Inflammatory macrophage (primary cell): Measurements from ENCODE around the gene NLRX1.
A peak's percentile ranks its signal among the peaks of the same experiment; 100 is the strongest.
"Not testable (repeated sequence)": the region's sequence is repeated elsewhere in the genome, so short reads cannot be mapped to it uniquely, and the experiment has no call there.

Experiments
- DNase-seq, 2 donors: peaks; one replicate each; pipeline ENCODE4 v3.0.0-alpha.2; 2020 to 2022

Gene NLRX1

GRCh38 chr11:119187123-119187892 lies 18.8 kb downstream of the NLRX1 start:
- DNase-seq = no peak

DNA sequence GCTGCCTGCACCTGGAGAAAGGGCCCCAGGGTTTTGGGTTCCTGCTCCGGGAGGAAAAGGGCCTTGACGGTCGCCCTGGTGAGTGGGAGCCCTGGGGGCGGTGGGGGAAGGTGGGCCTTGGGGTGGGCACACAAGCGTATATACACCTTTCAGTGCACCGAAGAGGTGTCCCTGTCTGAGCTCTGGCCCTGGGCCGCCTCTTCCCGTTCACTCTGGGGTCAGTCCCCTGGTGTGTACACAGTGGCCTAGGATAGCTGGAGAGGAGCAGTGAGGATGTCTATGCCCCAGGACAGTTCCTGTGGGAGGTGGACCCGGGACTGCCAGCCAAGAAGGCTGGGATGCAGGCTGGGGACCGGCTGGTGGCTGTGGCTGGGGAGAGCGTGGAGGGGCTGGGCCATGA lies 19.5 kb downstream of the NLRX1 start:
- no peak for DNase-seq

DNA sequence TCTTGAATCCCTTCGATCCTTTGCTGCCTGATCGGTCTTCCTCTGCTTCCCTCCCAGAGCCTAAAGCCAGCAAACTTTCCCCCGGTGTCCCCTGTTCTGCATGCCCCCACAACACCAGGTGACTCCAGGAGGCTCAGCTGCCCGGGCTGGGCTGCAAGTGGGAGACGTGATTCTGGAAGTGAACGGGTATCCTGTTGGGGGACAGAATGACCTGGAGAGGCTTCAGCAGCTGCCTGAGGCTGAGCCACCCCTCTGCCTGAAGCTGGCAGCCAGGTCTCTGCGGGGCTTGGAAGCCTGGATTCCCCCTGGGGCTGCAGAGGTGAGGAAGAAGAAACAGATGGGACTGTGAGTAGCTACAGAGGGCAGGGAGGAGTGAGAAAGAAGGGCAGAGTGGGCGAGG lies 20.4 kb downstream of the NLRX1 start:
- no peak for DNase-seq

DNA sequence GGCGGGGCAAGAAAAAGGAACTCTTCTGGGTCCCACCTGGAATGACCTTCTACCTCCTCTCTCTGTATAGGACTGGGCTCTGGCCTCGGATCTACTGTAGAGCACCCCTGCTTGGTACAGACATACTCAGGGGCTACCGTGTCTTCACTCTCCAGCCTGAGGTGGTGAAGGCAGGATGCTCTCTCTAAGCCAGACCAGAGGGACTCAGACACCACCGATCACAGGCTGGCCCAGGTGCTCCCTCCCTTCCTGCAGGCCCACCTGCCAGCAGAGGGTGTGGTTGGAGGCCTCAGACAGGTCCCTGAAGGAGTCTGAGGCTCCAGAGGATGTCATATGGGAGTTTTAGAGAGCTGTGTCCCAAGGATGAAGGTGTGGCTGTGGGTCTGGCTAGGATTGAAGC lies 20.9 kb downstream of the NLRX1 start:
- no peak for DNase-seq

DNA sequence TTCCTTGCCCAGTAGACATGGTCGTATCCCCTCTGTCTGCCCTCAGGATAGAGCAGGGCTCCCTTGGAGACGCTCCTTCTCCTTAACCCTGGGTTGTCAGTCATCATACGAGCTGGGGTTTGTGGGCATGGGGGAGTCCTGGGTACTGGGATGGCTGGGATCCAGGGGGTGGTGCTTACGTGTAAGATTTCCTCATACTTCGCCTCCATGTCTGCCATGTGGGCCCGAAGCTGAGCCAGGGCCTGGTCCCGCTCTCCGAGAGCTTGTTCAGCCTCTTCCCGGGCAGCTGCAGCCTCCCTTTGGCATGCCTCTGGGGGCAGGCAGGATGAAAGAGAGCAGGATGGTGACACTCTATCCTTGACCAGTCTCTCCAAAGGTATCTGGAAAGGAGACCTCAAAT lies 22.0 kb downstream of the NLRX1 start:
- DNase-seq = no peak

DNA sequence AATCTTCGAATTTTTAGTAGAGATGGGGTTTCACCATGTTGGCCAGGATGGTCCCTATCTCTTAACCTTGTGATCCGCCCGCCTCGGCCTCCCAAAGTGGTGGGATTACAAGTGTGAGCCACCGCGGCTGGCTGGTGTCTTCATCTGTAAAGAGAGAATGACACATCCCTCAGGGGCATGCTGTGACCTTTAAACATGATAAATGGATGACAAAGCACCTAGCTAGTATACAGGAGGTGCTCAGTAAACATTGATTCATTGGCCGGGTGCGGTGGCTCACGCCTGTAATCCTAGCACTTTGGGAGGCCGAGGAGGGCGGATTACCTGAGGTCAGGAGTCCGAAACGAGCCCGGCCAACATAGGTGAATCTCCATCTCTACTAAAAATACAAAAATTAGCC lies 22.7 kb downstream of the NLRX1 start:
- DNase-seq = not testable (repeated sequence)

- DNase-seq = peak; percentile 70 to 90
Observed at GRCh38 chr11:119192111-119192510, 23.6 kb downstream of the NLRX1 start.

GRCh38 chr11:119193001-119193400 lies 24.5 kb downstream of the NLRX1 start:
- DNase-seq = no peak

DNA sequence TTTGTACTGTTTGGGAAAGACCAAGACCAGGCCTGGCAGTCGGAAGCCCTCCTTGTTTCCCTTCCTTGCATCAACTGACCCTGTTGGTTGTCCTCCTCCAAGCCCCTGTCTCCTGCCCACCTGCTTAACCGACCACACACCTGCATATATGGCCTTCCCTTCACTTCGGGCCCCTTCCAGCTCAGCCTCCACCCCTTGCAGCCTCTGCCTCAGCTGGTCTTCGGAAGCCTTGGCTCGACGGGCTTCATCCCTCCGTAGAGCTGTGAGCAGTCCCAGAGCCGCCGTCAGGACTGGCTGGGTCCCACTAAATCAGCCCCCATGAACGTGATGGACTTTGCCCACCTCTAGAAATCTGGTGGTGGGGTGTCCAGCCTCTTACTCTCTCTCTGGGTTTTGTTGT lies 25.1 kb downstream of the NLRX1 start:
- DNase-seq = no peak

DNA sequence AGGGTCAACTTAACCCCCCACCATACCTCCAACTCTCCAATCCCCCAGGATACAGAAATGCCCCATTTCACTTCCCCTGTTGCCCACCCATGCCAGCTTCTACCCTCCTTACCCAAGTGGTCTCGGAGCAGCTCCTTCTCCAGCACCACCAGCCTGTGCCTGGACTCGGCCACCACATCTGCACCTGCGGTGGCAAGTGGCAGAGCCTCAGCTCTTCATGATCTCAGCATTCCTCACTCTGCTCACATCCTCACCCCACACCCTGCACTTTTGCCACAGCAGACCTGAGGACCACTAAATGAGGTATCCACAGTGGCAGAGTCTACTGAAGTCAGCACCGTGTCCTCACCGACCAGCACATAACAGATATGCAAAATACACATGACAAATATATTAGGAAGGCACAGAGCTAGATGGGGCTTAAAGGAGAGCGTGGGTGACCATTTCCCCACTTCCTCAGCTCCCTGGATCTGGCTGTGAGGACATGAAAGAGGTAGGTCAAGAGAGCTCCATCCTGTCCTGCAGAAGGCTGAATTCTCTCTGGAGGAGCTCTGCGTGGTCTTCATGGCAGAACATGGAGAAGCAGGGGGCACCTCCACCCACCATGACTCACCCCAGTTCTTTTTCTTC lies 26.4 kb downstream of the NLRX1 start:
- peak; percentile 58 to 71 for DNase-seq

DNA sequence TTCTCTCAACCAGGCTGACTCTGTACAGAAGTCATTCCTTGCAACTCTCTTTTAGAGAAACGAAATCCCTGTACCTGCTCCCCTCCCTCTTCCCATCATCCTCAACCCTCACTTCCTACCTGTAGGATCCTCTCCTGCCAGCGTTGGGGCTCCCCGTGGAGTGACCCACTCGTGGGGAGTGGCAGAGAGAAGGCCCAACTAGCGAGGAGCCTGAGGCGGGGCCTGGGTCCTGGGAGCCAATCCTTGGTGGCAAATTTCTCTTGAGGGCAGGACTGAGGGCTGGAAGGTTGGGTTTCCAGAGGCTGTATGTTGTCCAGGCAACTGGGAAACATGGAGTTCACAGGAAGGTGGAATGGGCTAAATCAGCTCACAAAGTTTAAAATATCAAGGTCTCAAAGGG lies 27.2 kb downstream of the NLRX1 start:
- DNase-seq = peak in 1 of 2 donors; percentile 8

- DNase-seq = peak; percentile 89 to 93
Observed at GRCh38 chr11:119196833-119197483, 28.4 kb downstream of the NLRX1 start.

GRCh38 chr11:119198925-119199324 lies 30.4 kb downstream of the NLRX1 start:
- DNase-seq = no peak

DNA sequence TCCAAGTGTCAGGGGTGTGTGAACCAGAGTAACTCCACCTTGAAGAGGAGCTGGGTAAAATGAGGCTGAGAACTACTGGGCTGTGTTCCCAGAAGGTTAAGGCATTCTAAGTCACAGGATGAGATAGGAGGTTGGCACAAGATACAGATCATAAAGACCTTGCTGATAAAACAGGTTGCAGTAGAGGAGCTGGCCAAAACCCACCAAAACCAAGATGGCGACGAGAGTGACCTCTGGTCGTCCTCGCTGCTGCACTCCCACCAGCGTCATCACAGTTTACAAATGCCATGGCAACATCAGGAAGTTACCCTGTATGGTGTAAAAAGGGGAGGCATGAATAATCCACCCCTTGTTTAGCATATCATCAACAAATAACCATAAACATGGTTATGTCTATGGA lies 32.7 kb downstream of the NLRX1 start:
- DNase-seq = not testable (repeated sequence)

DNA sequence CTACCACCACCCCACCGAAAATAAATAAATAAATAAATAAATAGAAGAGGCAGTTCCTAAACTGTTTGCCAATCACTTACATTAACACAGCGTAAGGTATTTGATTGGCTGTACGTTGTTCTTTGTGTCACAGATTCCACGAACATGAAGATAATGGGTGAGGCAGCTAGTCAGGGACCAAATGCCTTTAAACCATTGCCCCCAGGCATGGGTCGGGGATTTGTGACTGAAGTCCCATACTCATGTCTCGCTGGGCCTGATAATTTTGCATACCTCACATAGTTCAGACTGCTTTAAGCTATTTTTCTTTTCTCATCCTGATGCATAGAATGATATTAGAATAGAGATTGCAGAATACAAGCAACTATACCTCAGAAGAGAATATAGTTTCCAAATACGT lies 34.0 kb downstream of the NLRX1 start:
- DNase-seq = no peak

DNA sequence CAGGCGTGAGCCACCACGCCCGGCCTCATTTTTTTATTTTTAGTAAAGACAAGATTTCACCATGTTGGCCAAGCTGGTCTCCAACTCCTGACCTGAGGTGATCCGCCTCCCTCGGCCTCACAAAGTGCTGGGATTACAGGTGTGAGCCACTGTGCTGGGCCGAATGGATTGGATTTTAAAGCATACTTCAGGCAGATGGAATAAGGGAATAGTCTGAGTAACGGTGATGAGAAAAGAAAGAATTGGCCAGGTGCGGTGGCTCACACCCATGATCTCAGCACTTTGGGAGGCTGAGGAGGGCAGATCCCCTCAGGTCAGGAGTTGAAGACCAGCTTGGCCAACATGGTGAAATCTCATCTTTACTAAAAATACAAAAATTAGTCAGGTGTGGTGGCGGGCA lies 35.5 kb downstream of the NLRX1 start:
- DNase-seq = no peak

DNA sequence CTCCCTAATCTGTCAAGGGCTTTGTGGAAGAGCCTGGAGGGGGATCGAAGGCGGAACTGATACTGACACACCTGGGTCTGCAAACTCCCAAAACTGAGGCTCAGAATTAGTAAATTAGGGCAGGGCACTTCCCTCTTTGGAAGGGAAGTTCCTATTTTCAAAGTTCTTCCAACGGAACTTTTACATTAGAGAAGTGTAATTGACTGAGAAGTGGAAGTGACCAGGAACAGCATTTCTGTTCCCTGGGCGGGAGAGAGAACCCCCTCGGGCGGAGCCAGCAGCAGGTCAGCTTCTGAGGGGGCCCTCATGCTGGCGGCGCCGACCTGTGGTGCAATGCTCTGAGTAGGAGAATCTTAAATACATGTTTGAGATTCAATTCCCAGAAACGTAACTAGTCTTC lies 36.6 kb downstream of the NLRX1 start:
- DNase-seq = peak; percentile 80 to 89

DNA sequence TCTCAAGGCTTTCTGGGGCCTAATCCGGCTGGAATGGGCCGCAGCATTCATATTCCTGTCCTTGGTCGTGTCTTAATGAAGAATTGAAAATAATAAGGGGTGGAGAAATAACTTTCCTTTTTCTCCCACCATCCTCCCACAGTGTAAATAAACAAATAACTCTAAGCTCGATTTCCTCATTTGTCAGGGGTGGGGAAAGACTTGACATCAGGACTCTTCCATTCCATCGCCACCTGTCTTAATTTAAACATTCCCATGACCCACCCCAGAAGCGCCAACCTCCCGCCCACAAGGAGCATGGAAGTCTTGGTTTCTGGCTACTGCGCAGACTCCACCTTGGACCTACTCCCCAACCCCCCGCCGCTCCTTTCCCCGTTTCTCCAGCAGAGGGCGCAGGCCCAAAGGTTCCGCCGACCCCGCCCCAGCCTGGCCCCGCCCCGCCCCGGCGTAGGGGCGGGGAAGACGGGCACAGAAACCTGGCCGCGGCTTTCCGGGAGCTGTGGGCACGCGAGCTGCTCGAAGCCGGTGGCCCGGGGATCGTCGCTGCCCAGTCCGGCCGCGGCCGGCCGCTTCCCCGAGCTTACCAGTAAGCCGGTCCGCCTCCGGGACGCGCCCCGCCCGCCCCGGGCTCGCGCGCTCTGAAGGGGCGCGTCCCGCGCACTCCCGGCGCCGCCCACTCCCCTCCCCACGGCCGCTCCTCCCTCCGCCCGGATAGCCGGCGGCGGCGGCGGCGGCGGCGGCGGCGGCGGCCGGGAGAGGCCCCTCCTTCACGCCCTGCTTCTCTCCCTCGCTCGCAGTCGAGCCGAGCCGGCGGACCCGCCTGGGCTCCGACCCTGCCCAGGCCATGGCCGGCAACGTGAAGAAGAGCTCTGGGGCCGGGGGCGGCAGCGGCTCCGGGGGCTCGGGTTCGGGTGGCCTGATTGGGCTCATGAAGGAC lies 37.3 kb downstream of the NLRX1 start, which contains the start of gene CBL:
CBL (plus strand) TSS at position 766 of the 937 bp plus-strand sequence; CDS start at position 845, 79 bp downstream.
- DNase-seq = peak; percentile 95

DNA sequence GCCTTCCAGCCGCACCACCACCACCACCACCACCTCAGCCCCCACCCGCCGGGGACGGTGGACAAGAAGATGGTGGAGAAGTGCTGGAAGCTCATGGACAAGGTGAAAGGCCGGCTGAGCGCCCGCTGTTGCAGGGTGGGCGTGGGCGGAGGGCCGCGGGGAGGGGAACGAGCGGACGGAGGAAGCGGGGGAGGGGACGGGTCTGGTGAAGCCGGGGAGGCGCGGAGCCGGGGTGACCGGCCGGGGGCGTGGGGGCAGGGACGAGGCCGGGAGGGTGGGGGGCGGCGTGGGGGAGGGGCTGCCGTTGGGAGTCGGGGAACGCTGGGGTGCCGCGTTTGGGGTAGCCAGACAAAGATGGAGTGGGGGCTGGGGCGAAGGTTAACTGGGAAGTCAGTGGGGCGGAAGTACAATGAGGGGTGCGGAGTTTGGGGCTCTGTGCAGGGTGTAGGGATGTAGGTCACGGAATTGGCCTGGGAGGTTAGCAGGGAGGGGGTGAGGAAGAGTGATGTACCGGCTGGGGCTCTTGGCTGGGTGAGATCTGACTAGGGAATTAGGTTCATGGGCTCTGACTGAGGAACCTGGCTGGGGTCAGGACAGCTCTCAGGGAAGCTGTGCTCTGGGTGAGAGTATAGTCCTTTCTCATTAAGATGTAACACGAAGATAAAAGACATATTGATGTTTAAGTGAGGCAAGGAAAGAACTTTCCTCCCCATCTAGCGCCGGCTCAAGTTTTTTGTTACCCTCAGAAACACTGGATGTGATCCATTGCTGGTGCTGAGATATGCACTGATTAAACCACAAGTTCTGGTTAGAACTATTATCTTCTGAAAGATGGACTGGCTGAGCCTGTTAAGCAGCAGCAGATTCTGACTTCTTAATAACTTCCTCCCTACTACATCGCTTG lies 38.2 kb downstream of the NLRX1 start:
- peak; percentile 59 to 85 for DNase-seq

DNA sequence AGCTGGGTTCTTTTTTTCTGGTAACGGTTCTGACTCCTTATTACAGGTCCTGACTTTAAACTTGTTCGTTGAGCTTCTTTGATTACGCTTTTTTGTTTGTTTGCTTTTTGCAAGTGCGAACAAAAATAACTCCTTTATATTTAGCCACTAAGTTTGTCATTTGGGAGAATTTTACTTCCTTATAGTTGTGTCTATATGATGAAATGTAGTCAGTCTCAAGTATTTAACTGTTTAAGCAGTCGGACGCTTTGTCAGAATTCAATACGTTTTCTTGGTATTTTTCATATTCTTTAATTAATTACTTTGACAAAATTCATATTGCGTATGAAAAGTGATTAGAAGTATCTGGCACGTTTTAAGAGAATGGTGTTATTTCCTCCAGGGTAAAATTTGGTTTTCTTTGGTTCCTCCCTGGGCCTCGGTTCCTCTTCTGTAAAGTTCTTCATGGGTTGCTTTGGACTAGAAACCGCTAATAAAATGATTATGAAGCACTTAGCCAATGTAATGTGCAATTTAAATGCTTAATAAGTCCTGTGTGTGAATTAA lies 39.0 kb downstream of the NLRX1 start:
- peak; percentile 44 to 57 for DNase-seq

GRCh38 chr11:119209186-119209585 lies 40.7 kb downstream of the NLRX1 start:
- no peak for DNase-seq
